K562 (cell line): Measurements from ENCODE around the gene KIF23. TPM values are rescaled to one million over a fixed set of nuclear protein-coding genes. Genes with fewer than 3 reads are reported as not detected.
"Not testable (repeated sequence)": the region's sequence is repeated elsewhere in the genome, so short reads cannot be mapped to it uniquely, and the experiment has no call there.

Source experiments
- ATAC-seq: fragments of 200-7000 bp; cut with Tn5 transposase; 3 replicates; pipeline ENCODE4 v1.9.1; 2020; ENCODE audit warnings: moderate library complexity
- BruUV-seq: library from RNA; stranded (reverse); fragments of 400-500 nt; replicated peaks from 2 replicates; lab custom pipeline; 2021; lab: Mats Ljungman, UMichigan
- CTCF ChIA-PET: fragments of 300-600 bp; formaldehyde crosslinking; extraction: SDS; loops from one replicate; lab custom pipeline; 2021; ENCODE audit warnings: low intra/inter-chr PET ratio; lab: Yijun Ruan, JAX
- POLR2A ChIA-PET: fragments of 300-600, 350-650 bp; sonication (Branson Sonifier 250); formaldehyde crosslinking; extraction: SDS; loops from one replicate; lab custom pipeline; 2021; ENCODE audit warnings: antibody characterized with exemption, inconsistent platforms; lab: Yijun Ruan, JAX
- DNase-seq, 4 experiments: peaks; one replicate each; pipeline versions ENCODE4 v3.0.0 to v3.0.0-alpha.2; 2011 to 2018; ENCODE audit warnings: low spot score in 3 of 4, mixed read lengths in 3 of 4; ENCODE audit errors: extremely low read depth in 1 of 4
- FAIRE-seq: peaks from 2 replicates; lab custom pipeline; 2011; peaks lifted over from hg19 to GRCh38; lab: Jason Lieb, UNC
- H2AFZ ChIP-seq: 2 replicates; pipeline ENCODE4 v1.6.0; 2011; ENCODE audit warnings: low read depth, low read length, control low read depth, inconsistent platforms
- H3K27ac ChIP-seq: fragments of 200-600 bp; 3 replicates; pipeline ENCODE4 v1.8.0; 2011; ENCODE audit warnings: low read depth, mild to moderate bottlenecking, control low read depth, inconsistent platforms, low read length, moderate library complexity, mixed read lengths; ENCODE audit errors: extremely low read depth
- H3K27me3 ChIP-seq, 2 experiments: fragments of 300-600 bp in 1 of 2; 2 replicates in 1 of 2; 3 replicates in 1 of 2; pipeline versions ENCODE4 v1.6.0 to v1.8.0; 2011; ENCODE audit warnings: inconsistent platforms in 2 of 2, low read length in 2 of 2, mild to moderate bottlenecking in 1 of 2, mixed read lengths in 1 of 2, moderate library complexity in 1 of 2; ENCODE audit not compliant: control insufficient read depth in 2 of 2, insufficient read depth in 2 of 2
- H3K36me3 ChIP-seq: fragments of 300-600 bp; 3 replicates; pipeline ENCODE4 v1.8.0; 2011; ENCODE audit warnings: mild to moderate bottlenecking, low read length, inconsistent platforms; ENCODE audit not compliant: control insufficient read depth, insufficient read depth
- H3K4me1 ChIP-seq, 2 experiments: fragments of 200-600 bp in 1 of 2; replicated peaks in 1 of 2; 2 replicates in 1 of 2; 3 replicates in 1 of 2; pipeline versions ENCODE4 v1.5.1 to v1.8.0; 2011; ENCODE audit warnings: inconsistent platforms in 2 of 2, low read length in 2 of 2, mild to moderate bottlenecking in 1 of 2, mixed read lengths in 1 of 2, moderate library complexity in 1 of 2; ENCODE audit not compliant: control insufficient read depth in 2 of 2, insufficient read depth in 2 of 2
- H3K4me2 ChIP-seq: 2 replicates; pipeline ENCODE4 v1.6.1; 2011; ENCODE audit warnings: low read length, control low read depth, inconsistent platforms, mixed read lengths; ENCODE audit not compliant: insufficient read depth
- H3K4me3 ChIP-seq: fragments of 200-600 bp; sonication (generic), shearing (Covaris generic); 2 replicates; pipeline ENCODE4 v1.5.1; 2016; ENCODE audit warnings: control low read depth, inconsistent platforms
- H3K79me2 ChIP-seq: fragments of 200-600 bp; 3 replicates; pipeline ENCODE4 v1.8.0; 2011; ENCODE audit warnings: low read length, inconsistent platforms; ENCODE audit not compliant: control insufficient read depth, insufficient read depth
- H3K9ac ChIP-seq, 2 experiments: 2 replicates each; pipeline versions ENCODE4 v1.6.0 to v1.6.1; 2011; ENCODE audit warnings: low read depth in 2 of 2, low read length in 2 of 2, control low read depth in 1 of 2, inconsistent platforms in 1 of 2, mild to moderate bottlenecking in 1 of 2, mixed read lengths in 1 of 2; ENCODE audit not compliant: insufficient read depth in 1 of 2
- H3K9me1 ChIP-seq: one replicate; pipeline ENCODE4 v1.6.0; 2011; ENCODE audit warnings: inconsistent platforms, mild to moderate bottlenecking, low read length, moderate library complexity; ENCODE audit not compliant: control insufficient read depth, insufficient read depth
- H3K9me3 ChIP-seq: replicated peaks from 2 replicates; pipeline ENCODE4 v1.5.1; 2011; ENCODE audit warnings: low read depth, low read length, inconsistent platforms; ENCODE audit not compliant: control insufficient read depth, insufficient read depth
- H4K20me1 ChIP-seq: replicated peaks from 2 replicates; pipeline ENCODE4 v1.6.1; 2011; ENCODE audit warnings: low read length, inconsistent platforms, mixed read lengths; ENCODE audit not compliant: control insufficient read depth, insufficient read depth
- ATF1 ChIP-seq, 2 experiments: fragments of 450-650 bp in 1 of 2; IDR thresholded peaks; 2 replicates each; pipeline ENCODE4 v1.6.1; 2016; ENCODE audit warnings: missing compliant biosample characterization in 1 of 2, missing genetic modification characterization in 1 of 2
- ATF3 ChIP-seq, 2 experiments: fragments of 450-650 bp in 1 of 2; sonication (generic) in 1 of 2; formaldehyde crosslinking in 1 of 2; IDR thresholded peaks in 1 of 2; conservative IDR thresholded peaks in 1 of 2; 2 replicates each; pipeline versions ENCODE4 v1.6.1 to v1.8.1; 2016 to 2023; ENCODE audit warnings: mild to moderate bottlenecking in 2 of 2, moderate library complexity in 2 of 2, inconsistent platforms in 1 of 2, missing genetic modification reagents in 1 of 2
- ATF7 ChIP-seq: fragments of 450-650 bp; IDR thresholded peaks from 2 replicates; pipeline ENCODE4 v1.7.1; 2014; ENCODE audit warnings: mild to moderate bottlenecking, moderate library complexity
- CAMTA2 ChIP-seq: fragments of 250-450 bp; sonication (Bioruptor Pico); conservative IDR thresholded peaks from 2 replicates; pipeline ENCODE4 v1.5.1; 2022
- DPF2 ChIP-seq: fragments of 450-650 bp; IDR thresholded peaks from 2 replicates; pipeline ENCODE4 v1.6.1; 2016
- TCF7 ChIP-seq: sonication (generic); IDR thresholded peaks from 2 replicates; pipeline ENCODE4 v1.6.1; 2016; ENCODE audit warnings: antibody characterized with exemption, borderline replicate concordance
- ZKSCAN8 ChIP-seq: fragments of 200-800 bp; sonication (Bioruptor generic); IDR thresholded peaks from 2 replicates; pipeline ENCODE4 v1.6.1; 2016; ENCODE audit warnings: missing genetic modification characterization, missing compliant biosample characterization
- ZSCAN29 ChIP-seq: fragments of 450-650 bp; IDR thresholded peaks from 2 replicates; pipeline ENCODE4 v1.6.1; 2017
- ZZZ3 ChIP-seq: fragments of 450-650 bp; IDR thresholded peaks from 2 replicates; pipeline ENCODE4 v1.6.1; 2016; ENCODE audit warnings: antibody characterized with exemption, mild to moderate bottlenecking, moderate library complexity
- WGBS: fragments of 100-300 bp; shearing (Covaris generic); methylation state at CpG from one replicate; pipeline ENCODE4 v1.1.6; 2016; ENCODE audit warnings: low coverage, mixed read lengths; ENCODE audit not compliant: insufficient coverage; ENCODE audit errors: missing lambda C conversion rate; 5-methylcytosine and 5-hydroxymethylcytosine counted together
- in situ Hi-C: fragments of 300-500 bp; cut with MboI; formaldehyde crosslinking; loops from 4 replicates; pipeline ENCODE4 v1.15.0; 2018; ENCODE audit warnings: inconsistent platforms, mixed read lengths
- intact Hi-C: fragments of 100-400 bp; cut with micrococcal nuclease; formaldehyde crosslinking; loops from 2 replicates; pipeline ENCODE4 v1.14.2; 2022
- polyA plus RNA-seq, 8 experiments: library from polyadenylated mRNA; depleted of rRNA in 4 of 8; stranded (reverse) in 5 of 8; unstranded in 3 of 8; fragments of >200 nt; fragmentation: Nextera tagmentation in 2 of 8; fragmentation: Illumina TruSeq in 1 of 8; extraction: Ambion mirVana in 2 of 8; extraction: Trizol in 1 of 8; gene quantifications; 2 replicates each; pipeline versions ENCODE4 v1.2.1 to v1.2.3, GENCODE V29; 2011 to 2014; ENCODE audit warnings: inconsistent platforms in 1 of 8, missing spikeins in 1 of 8
- total RNA-seq, 7 experiments: library from RNA; depleted of rRNA in 6 of 7; stranded (reverse); fragments of >200 nt in 6 of 7; fragmentation: Illumina TruSeq in 2 of 7; extraction: Trizol in 2 of 7; gene quantifications; 2 replicates each; pipeline versions ENCODE4 v1.2.1 to v1.2.3, GENCODE V29; 2011 to 2021; ENCODE audit warnings: low replicate concordance in 1 of 7

Gene KIF23
- total and polyA plus RNA-seq, 9 of the 15 experiments (the other 6 are each of a cell fraction or from before 2014, with no cell fraction given), result 29.4 to 58.2 (median 41.9) TPM

GRCh38 chr15:69380726-69381105 lies 33.4 kb upstream of the KIF23 start:
- Histone ChIP-seq H3K4me1 (no peaks in the 10 kb centered on the region; a peak in 2 of 5 replicates), H3K9ac (no peak overlapping the region), H3K4me3 (no peak overlapping the region), H3K36me3 (no peaks in the 10 kb centered on the region), H3K27ac (no peak overlapping the region), H3K79me2 (no peaks in the 10 kb centered on the region), H3K4me2 (peak overlapping the region; percentile 70), H3K27me3 (peaks cover 13 to 54% of the 10 kb centered on the region in 2 experiments; a peak in 4 of 5 replicates), H3K9me1 (no peaks in the 10 kb centered on the region), H4K20me1 (no peaks in the 10 kb centered on the region; the same call in 1 of the 2 replicates), H2AFZ (peak overlapping the region; percentile 54), H3K9me3 (no peaks in the 10 kb centered on the region)
- CTCF ChIA-PET, result no interaction called here
- FAIRE-seq (no peak), ATAC-seq (peak; percentile 76), DNase-seq (peak in 1 of 4 experiments; percentile 11)
- 2% methylated on average over 10 of the region's 10 CpGs for WGBS
- in situ Hi-C loops (no loop called here), intact Hi-C loops (no loop called here)
- POLR2A ChIA-PET, result interaction anchor here (1.2 kb wide), 1 partner anchor 24 kb away, joined by 3 read pairs; no protein-coding TSS in a partner anchor
- TF ChIP-seq ZZZ3, result no peak
- peak; percentile 55; the same call in 1 of the 2 replicates for TF ChIP-seq ATF7
- TF ChIP-seq ATF3 (IDR thresholded peaks at IDR 0.05), result 0 out of 2 replicates have a peak, but pooled peaks have one; percentile 12
- no peak for TF ChIP-seq ATF3 (CRISPR knock-in tag; conservative IDR thresholded peaks at IDR 0.05)
- TF ChIP-seq ATF1 (CRISPR knock-in tag; IDR thresholded peaks at IDR 0.05), result no peak
- peak; percentile 53; the same call in 1 of the 2 replicates for TF ChIP-seq ATF1 (tag; IDR thresholded peaks at IDR 0.05)
- TF ChIP-seq CAMTA2, result no peak
- TF ChIP-seq ZKSCAN8, result no peak
- no peak for TF ChIP-seq TCF7
- no peak for TF ChIP-seq ZSCAN29
- TF ChIP-seq DPF2, result no peak
- no TSS peak for BruUV-seq

- H3K36me3 ChIP-seq, POLR2A ChIA-PET, ATAC-seq, H3K4me1 ChIP-seq, in situ Hi-C loops, FAIRE-seq, CTCF ChIA-PET, H3K4me3 ChIP-seq, DNase-seq, intact Hi-C loops, H3K9me3 ChIP-seq, H4K20me1 ChIP-seq, H2AFZ ChIP-seq, H3K9ac ChIP-seq, H3K4me2 ChIP-seq, H3K79me2 ChIP-seq, BruUV-seq, H3K27ac ChIP-seq, H3K9me1 ChIP-seq: not testable (repeated sequence)
- peaks cover 15 to 49% of the 10 kb centered on the region in 2 experiments; a peak in 4 of 5 replicates for H3K27me3 ChIP-seq
- 10% methylated on average over 10 of the region's 10 CpGs for WGBS
Observed at GRCh38 chr15:69382176-69382575, 32.0 kb upstream of the KIF23 start.
